Activated naive CD8-positive, alpha-beta T cell treated with anti-CD3 and anti-CD28 coated beads, Interleukin-2, amount 10 ng/mL, durations not matched to agents 7 days and 5 days (primary cell): ENCODE results near the gene ARMCX5. TPM values are rescaled to one million over a fixed set of nuclear protein-coding genes. Genes with fewer than 3 reads are reported as not detected.

Source experiments
- ATAC-seq: fragments of 150-1000 bp; cut with Tn5 transposase; one replicate; pipeline ENCODE4 v1.10.0; 2021; ENCODE audit warnings: low read depth, moderate library complexity
- POLR2A ChIA-PET: fragments of 350-600 bp; sonication (Branson Sonifier 250); formaldehyde crosslinking; loops from one replicate; lab custom pipeline; 2021; ENCODE audit warnings: antibody characterized with exemption; lab: Charles Lee
- DNase-seq: peaks from one replicate; pipeline ENCODE4 v3.0.0; 2021
- H3K27ac Mint-ChIP-seq: one replicate; pipeline ENCODE4 v1.8.0; 2022; ENCODE audit warnings: mild to moderate bottlenecking, mixed read lengths
- H3K27me3 Mint-ChIP-seq: one replicate; pipeline ENCODE4 v1.8.0; 2022; ENCODE audit warnings: mild to moderate bottlenecking, moderate library complexity, mixed read lengths
- H3K36me3 Mint-ChIP-seq: one replicate; pipeline ENCODE4 v1.8.0; 2021; ENCODE audit warnings: mild to moderate bottlenecking, mixed read lengths
- H3K4me1 Mint-ChIP-seq: one replicate; pipeline ENCODE4 v1.8.0; 2021; ENCODE audit warnings: mixed read lengths
- H3K4me3 Mint-ChIP-seq: one replicate; pipeline ENCODE4 v1.8.0; 2022; ENCODE audit warnings: mild to moderate bottlenecking, moderate library complexity, mixed read lengths
- H3K9me3 Mint-ChIP-seq: one replicate; pipeline ENCODE4 v1.8.0; 2021; ENCODE audit warnings: mixed read lengths
- total RNA-seq, 2 experiments: library from RNA; stranded (reverse); gene quantifications; one replicate each; pipeline ENCODE4 v1.2.3, GENCODE V29; 2021

Gene ARMCX5
- total RNA-seq, 2 experiments from 2014 or later = 7.1 to 8.2 TPM

DNA sequence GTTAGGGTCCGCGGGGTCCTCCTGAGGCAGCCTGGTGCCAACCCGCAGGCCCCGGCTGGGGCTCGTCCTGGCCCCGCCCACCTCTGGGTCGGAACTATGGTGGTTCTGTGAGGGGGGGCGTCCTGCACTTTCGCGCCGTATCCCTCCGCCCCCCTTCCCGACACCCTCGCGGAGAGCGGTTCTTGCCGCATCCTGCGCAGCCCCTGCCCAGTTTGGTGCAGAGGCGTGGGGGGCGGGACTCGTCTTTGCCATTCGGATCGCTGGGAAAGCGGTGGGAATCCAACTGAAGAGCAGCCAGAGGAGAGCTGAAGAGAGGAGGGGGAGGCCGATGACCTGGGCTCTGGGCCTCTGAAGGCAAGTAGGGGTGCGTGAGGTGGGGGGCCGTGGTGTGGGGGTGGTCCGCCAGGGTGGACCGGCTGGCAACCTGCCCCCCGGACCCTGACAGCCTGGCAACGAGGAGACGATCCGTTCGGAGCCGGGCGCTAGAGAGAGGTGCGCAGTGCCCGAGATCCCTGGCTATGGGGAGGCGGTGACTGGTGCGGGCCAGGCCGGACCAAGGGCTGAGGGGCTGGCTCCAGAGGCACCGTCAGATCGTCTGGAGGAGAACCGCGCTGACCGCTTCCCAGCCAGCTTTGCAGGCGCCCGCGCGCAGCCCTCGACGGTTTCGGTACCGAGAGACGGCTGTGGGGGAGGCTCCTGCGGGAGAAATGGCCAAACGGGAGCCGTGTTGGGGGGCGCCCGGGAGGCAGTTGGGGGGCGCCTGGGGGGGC, 52.1 kb downstream of the ARMCX5 start, which contains the start of gene GPRASP1:
TSS of gene GPRASP1 (plus strand) at position 242 of the 770 bp plus-strand sequence. CDS start 2,431 bp downstream, outside the sequence.
- DNase-seq (peak; percentile 50), ATAC-seq (peak; percentile 53)
- Mint-ChIP-seq H3K36me3 (no peaks in the 10 kb centered on the region), H3K4me1 (peaks cover 5% of the 10 kb centered on the region), H3K4me3 (peak within 1 kb of the TSS; percentile 92), H3K27me3 (no peaks in the 10 kb centered on the region), H3K9me3 (no peaks in the 10 kb centered on the region), H3K27ac (peak within 1 kb of the TSS; percentile 90)
- POLR2A ChIA-PET = interaction anchor here (1.2 kb wide), 1 partner anchor 9 kb away, joined by 3 read pairs; no protein-coding TSS in a partner anchor

DNA sequence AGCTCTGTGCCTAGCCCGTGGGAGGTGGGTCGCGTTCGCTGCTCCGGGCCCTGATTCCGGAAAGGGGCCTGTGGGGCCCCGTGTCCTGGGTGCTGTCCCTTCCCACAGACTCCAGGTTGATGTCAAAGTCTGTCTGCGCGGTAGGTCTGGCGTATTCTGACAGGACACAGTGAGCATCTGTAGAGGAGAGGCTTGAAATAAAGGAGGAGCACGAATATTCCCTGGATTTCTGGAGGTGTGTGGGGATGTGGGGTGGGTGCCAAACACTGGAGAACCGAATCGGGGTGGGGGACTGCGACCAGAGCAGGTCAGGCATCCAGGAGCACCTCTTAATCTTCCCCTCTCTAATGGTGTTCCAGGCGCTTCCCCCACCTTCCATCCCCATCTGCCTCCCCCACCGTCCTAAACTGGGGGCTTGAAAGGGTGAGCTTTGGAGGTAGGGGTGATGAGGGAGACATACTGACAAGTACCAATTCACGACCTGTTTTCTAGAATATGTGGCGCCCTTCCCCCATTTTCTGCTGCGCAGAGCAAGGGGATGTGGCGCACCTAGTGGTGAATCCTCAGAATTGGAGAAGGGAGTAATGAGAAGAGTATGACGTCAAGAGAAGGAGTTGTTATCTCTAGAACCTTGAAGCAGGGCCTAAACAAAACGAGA, 52.8 kb downstream of the ARMCX5 start:
- H3K27me3 Mint-ChIP-seq = no peaks in the 10 kb centered on the region
- H3K36me3 Mint-ChIP-seq = no peaks in the 10 kb centered on the region
- no peaks in the 10 kb centered on the region for H3K9me3 Mint-ChIP-seq
- H3K27ac Mint-ChIP-seq = peak overlapping the region; percentile 76
- POLR2A ChIA-PET = interaction anchor here (1.2 kb wide), 1 partner anchor 8 kb away, joined by 3 read pairs; no protein-coding TSS in a partner anchor
- H3K4me3 Mint-ChIP-seq = peak overlapping the region; percentile 68
- ATAC-seq (peak; percentile 70), DNase-seq (peak; percentile 31)
- H3K4me1 Mint-ChIP-seq = peaks cover 5% of the 10 kb centered on the region

Other genes with a start within 250 kb of the ARMCX5 start
- gene NXF2B, start 159.5 kb upstream of the ARMCX5 start, total RNA-seq = not detected
- gene TCP11X2, start 127.7 kb upstream of the ARMCX5 start, total RNA-seq = not detected
- gene TMSB15A, start 82.8 kb upstream of the ARMCX5 start, total RNA-seq = under 1 TPM in 1 of 2 experiments, not detected in 1; 0.62 TPM
- gene GPRASP1, start 52.0 kb downstream of the ARMCX5 start, total RNA-seq = 10 to 100 TPM; 12.7 to 14.0 TPM
- gene GPRASP2, start 112.9 kb downstream of the ARMCX5 start, total RNA-seq = under 1 TPM; 0.77 to 0.89 TPM
- gene GPRASP3, start 121.2 kb downstream of the ARMCX5 start, total RNA-seq = 1 to 10 TPM; 2.0 to 2.2 TPM